Tibial nerve (tissue), 4 donors: Measurements from ENCODE around the gene MSMP. TPM values are rescaled to one million over a fixed set of nuclear protein-coding genes. Genes with fewer than 3 reads are reported as not detected.

ENCODE experiments used
- DNase-seq, 2 donors: peaks; one replicate each; pipeline ENCODE4 v3.0.0-alpha.2; 2019; ENCODE audit warnings: low spot score in 2 of 2
- H3K27ac ChIP-seq, 4 donors: fragments of 200-600 bp; sonication (generic) in 3 of 4; one replicate each; pipeline ENCODE4 v1.5.1; 2017 to 2019; ENCODE audit warnings: mild to moderate bottlenecking in 1 of 4
- H3K27me3 ChIP-seq, 2 donors: fragments of 200-600 bp; sonication (generic) in 1 of 2; one replicate each; pipeline versions ENCODE4 v1.5.1 to v1.6.0; 2017 to 2019
- H3K36me3 ChIP-seq, 3 donors: fragments of 200-600 bp; sonication (generic); one replicate each; pipeline ENCODE4 v1.5.1; 2018 to 2019
- H3K4me1 ChIP-seq, 4 donors: fragments of 200-600 bp; sonication (generic) in 3 of 4; one replicate each; pipeline ENCODE4 v1.5.1; 2017 to 2019
- H3K4me3 ChIP-seq, 4 donors: fragments of 200-600 bp; sonication (generic) in 3 of 4; one replicate each; pipeline ENCODE4 v1.5.1; 2017 to 2019; ENCODE audit warnings: mild to moderate bottlenecking in 1 of 4, moderate library complexity in 1 of 4
- H3K9me3 ChIP-seq, 4 donors: fragments of 200-600 bp; sonication (generic) in 3 of 4; one replicate each; pipeline ENCODE4 v1.5.1; 2017 to 2019
- EP300 ChIP-seq, 2 donors: sonication (generic); formaldehyde crosslinking; IDR thresholded peaks; one replicate each; pipeline ENCODE4 v1.6.1; 2017; ENCODE audit warnings: antibody characterized with exemption in 2 of 2, mild to moderate bottlenecking in 1 of 2
- POLR2A ChIP-seq, 2 donors: fragments of 450-650 bp; IDR thresholded peaks; one replicate each; pipeline ENCODE4 v1.6.1; 2017; ENCODE audit warnings: antibody characterized with exemption in 2 of 2, mild to moderate bottlenecking in 2 of 2, moderate library complexity in 2 of 2
- WGBS, 2 donors: methylation state at CpG; one replicate each; pipeline ENCODE4 v1.1.5; 2018; 5-methylcytosine and 5-hydroxymethylcytosine counted together
- total RNA-seq, 4 donors: library from RNA; depleted of rRNA; stranded (reverse); fragments of >200 nt; gene quantifications; one replicate each; pipeline ENCODE4 v1.1.0, GENCODE V29; 2016
- TF ChIP-seq, protein P1 (sequence below), 5 experiments: fragments of 200-600 bp in 3 of 5; fragments of 450-650 bp in 2 of 5; sonication (generic) in 3 of 5; IDR thresholded peaks; one replicate each; pipeline ENCODE4 v1.5.1; 2016 to 2019; ENCODE audit warnings: antibody characterized with exemption in 5 of 5, mild to moderate bottlenecking in 3 of 5, moderate library complexity in 2 of 5

The MSMP gene
- total RNA-seq, 4 donors from 2014 or later: not detected

- DNase-seq: no peak
- Histone ChIP-seq H3K4me3 (no peak overlapping the region), H3K9me3 (no peaks in the 10 kb centered on the region), H3K27ac (no peak overlapping the region), H3K27me3 (no peaks in the 10 kb centered on the region), H3K4me1 (peaks cover 0 to 15% (median 11%) of the 10 kb centered on the region in 4 donors), H3K36me3 (peaks cover 0 to 83% (median 33%) of the 10 kb centered on the region in 3 donors)
- no peak for TF ChIP-seq EP300 (IDR thresholded peaks at IDR 0.05)
- no peak for TF ChIP-seq POLR2A (IDR thresholded peaks at IDR 0.05)
- TF ChIP-seq, protein P1, sequence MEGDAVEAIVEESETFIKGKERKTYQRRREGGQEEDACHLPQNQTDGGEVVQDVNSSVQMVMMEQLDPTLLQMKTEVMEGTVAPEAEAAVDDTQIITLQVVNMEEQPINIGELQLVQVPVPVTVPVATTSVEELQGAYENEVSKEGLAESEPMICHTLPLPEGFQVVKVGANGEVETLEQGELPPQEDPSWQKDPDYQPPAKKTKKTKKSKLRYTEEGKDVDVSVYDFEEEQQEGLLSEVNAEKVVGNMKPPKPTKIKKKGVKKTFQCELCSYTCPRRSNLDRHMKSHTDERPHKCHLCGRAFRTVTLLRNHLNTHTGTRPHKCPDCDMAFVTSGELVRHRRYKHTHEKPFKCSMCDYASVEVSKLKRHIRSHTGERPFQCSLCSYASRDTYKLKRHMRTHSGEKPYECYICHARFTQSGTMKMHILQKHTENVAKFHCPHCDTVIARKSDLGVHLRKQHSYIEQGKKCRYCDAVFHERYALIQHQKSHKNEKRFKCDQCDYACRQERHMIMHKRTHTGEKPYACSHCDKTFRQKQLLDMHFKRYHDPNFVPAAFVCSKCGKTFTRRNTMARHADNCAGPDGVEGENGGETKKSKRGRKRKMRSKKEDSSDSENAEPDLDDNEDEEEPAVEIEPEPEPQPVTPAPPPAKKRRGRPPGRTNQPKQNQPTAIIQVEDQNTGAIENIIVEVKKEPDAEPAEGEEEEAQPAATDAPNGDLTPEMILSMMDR (IDR thresholded peaks at IDR 0.05): no peak
- 82 to 92% methylated on average over 7 of the region's 7 CpGs for WGBS, 2 donors
Measured at GRCh38 chr9:35741740-35742139, 12.3 kb downstream of the MSMP start.

DNA sequence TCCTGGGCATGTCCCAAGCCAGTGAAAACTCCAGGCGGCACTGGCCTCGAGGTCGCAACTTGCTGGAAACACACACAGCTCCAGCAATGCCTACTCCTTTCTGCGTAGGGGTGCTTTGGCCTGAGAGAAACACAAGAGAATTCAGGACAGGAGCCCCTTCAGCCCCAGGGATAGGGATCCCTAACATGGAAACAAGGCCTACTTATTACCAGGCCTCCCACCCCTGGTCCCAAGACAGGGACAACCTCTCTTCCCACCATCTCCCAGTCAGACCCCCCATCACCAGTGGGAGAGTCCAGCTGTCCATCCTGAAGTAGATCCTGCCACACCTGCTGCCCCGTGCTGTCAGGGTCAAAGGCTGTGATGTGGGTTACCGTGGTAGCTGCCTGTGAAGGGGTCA lies 13.8 kb downstream of the MSMP start:
- peaks cover 0 to 98% (median 33%) of the 10 kb centered on the region in 3 donors for H3K36me3 ChIP-seq
- WGBS, 2 donors: 81 to 93% methylated on average over 4 to 6 of the region's 6 CpGs
- H3K27ac ChIP-seq: no peak overlapping the region
- DNase-seq: no peak
- H3K9me3 ChIP-seq: no peaks in the 10 kb centered on the region
- no peak for TF ChIP-seq POLR2A (IDR thresholded peaks at IDR 0.05)
- no peak for TF ChIP-seq EP300 (IDR thresholded peaks at IDR 0.05)
- TF ChIP-seq, protein P1 (IDR thresholded peaks at IDR 0.05): no peak
- no peak overlapping the region for H3K4me3 ChIP-seq
- H3K4me1 ChIP-seq: peaks cover 0 to 3% (median 0%) of the 10 kb centered on the region in 4 donors
- no peaks in the 10 kb centered on the region for H3K27me3 ChIP-seq

DNA sequence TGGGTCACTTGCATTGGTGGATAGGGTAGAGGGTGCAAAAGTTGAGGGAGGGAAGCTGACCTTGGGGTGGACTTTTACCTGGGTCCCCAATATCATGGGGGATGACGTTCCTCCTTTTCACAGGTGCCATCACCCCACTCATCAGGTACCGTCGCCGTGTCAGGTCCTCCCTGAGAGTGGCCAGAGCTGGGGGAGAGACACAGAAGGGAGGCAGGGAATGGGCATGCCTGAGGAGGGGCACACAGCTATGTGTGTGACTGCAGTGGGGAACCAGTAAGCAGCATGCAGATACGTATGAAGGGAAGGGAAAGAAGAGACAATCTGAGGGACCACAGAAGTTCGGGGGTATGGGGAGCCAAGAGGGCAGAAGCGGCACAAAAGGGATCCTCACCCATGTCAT lies 15.2 kb downstream of the MSMP start:
- H3K9me3 ChIP-seq: no peaks in the 10 kb centered on the region
- no peaks in the 10 kb centered on the region for H3K27me3 ChIP-seq
- WGBS, 2 donors: 82 to 88% methylated on average over 7 of the region's 7 CpGs
- no peak overlapping the region for H3K27ac ChIP-seq
- TF ChIP-seq POLR2A (IDR thresholded peaks at IDR 0.05): no peak
- TF ChIP-seq EP300 (IDR thresholded peaks at IDR 0.05): no peak
- TF ChIP-seq, protein P1 (IDR thresholded peaks at IDR 0.05): no peak
- H3K36me3 ChIP-seq: peaks cover 0 to 99% (median 23%) of the 10 kb centered on the region in 3 donors
- DNase-seq: no peak
- H3K4me1 ChIP-seq: peaks cover 0 to 10% (median 4%) of the 10 kb centered on the region in 4 donors
- H3K4me3 ChIP-seq: no peak overlapping the region

GRCh38 chr9:35738186-35738585 lies 15.9 kb downstream of the MSMP start:
- peaks cover 0 to 17% (median 11%) of the 10 kb centered on the region in 4 donors for H3K4me1 ChIP-seq
- H3K36me3 ChIP-seq: peaks cover 0 to 92% (median 17%) of the 10 kb centered on the region in 3 donors
- no peaks in the 10 kb centered on the region for H3K9me3 ChIP-seq
- no peak for DNase-seq
- TF ChIP-seq POLR2A (IDR thresholded peaks at IDR 0.05) (no peak), EP300 (IDR thresholded peaks at IDR 0.05) (no peak)
- TF ChIP-seq, protein P1 (IDR thresholded peaks at IDR 0.05): no peak
- no peak overlapping the region for H3K4me3 ChIP-seq
- no peak overlapping the region for H3K27ac ChIP-seq
- no peaks in the 10 kb centered on the region for H3K27me3 ChIP-seq
- 75 to 77% methylated on average over 4 of the region's 4 CpGs for WGBS, 2 donors

DNA sequence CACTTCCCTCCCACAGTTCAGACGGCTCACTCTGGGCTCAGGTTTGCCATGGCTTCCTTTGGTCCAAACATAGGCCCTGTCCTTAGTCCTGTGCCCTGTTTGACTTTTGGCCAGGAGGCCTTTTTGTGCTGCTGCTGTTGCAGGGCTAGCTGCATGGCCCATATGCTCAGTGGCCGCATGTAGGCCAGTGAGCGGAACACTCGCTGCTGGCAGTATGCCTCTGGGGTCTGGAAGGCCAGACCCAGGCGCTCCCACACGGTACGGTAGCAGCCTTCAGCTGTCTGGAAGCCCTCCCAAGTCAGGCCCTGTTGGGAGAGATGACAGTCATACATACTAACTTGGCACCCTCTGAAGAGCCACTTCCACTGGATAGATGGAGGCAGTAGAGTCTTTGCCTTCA lies 16.9 kb downstream of the MSMP start:
- Histone ChIP-seq H3K27me3 (no peaks in the 10 kb centered on the region), H3K4me3 (no peak overlapping the region), H3K9me3 (no peaks in the 10 kb centered on the region), H3K27ac (no peak overlapping the region), H3K4me1 (peaks cover 0 to 22% (median 15%) of the 10 kb centered on the region in 4 donors), H3K36me3 (peaks cover 0 to 81% (median 17%) of the 10 kb centered on the region in 3 donors)
- TF ChIP-seq EP300 (IDR thresholded peaks at IDR 0.05): no peak
- WGBS, 2 donors: 62 to 67% methylated on average over 5 to 7 of the region's 7 CpGs
- no peak for DNase-seq
